ENCODE data around the gene PIK3R5. TPM values are rescaled to one million over a fixed set of nuclear protein-coding genes. Genes with fewer than 3 reads are reported as not detected.
A peak's percentile ranks its signal among the peaks of the same experiment; 100 is the strongest.

PIK3R5 gene
- total RNA-seq, 1 donor from 2014 or later: not detected

DNA sequence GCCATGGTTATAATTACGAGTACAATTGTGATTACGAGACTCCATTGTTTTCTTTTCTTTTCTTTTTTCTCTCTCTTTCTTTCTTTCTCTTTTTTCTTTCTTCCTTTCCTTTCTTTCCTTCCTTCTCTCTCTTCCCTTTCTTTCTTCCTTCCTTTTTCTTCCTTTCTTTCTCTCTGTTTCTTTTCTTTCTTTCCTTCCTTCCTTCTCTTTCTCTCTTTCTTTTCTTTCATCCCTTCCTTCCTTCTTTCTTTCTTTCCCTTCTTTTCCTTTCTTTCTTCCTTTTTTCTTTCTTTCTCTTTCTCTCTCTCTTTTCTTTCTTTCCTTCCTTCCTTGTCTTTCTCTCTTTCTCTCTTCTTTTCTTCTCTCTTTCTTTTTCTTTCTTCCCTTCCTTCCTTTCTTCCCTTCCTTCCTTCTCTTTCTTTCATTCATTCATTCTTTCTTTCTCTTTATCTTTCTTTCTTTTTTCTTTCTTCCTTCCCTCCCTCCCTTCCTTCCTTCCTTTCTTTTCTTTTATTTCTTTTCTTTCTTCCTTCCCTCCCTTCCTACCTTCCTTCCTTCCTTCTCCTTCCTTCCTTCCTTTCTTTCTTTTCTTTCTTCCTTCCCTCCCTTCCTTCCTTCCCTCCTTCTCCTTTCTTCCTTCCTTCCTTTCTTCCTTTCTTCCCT, 41.7 kb upstream of the PIK3R5 start:
- peak overlapping the region; percentile 19 for H3K4me3 Mint-ChIP-seq (ENCODE audit: unreplicated experiment)

DNA sequence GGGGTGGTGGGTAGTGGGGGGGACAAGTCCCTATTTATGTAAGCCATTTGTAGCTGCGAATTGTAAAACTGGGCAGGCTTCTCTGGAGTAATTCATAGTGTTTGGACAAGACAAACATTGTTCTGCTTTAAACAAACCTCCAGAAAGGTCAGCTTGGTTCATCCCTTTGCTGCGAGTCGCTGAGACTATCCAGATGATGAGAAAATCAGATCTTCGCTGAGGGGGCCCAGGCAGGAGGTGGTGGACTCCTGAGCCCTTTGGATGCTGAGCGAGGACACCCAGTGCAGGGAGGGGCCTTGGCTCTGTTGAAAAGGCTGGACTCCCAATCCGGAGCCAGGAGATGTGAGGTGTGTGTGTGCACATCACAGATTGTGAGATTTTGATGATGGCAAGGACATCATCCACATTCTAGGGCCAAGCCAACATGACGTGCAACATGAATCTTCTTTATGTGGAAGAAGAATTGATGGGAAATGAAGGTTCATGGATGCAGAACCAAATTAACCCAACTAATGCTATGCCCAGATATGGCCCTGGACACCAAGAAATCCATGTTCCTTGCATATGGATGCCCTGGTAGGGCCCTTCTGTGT, 40.8 kb upstream of the PIK3R5 start:
- H3K27ac Mint-ChIP-seq (ENCODE audit: unreplicated experiment): no peak overlapping the region
- DNase-seq (ENCODE audit: low spot score): no peak
- TF ChIP-seq, protein P1, sequence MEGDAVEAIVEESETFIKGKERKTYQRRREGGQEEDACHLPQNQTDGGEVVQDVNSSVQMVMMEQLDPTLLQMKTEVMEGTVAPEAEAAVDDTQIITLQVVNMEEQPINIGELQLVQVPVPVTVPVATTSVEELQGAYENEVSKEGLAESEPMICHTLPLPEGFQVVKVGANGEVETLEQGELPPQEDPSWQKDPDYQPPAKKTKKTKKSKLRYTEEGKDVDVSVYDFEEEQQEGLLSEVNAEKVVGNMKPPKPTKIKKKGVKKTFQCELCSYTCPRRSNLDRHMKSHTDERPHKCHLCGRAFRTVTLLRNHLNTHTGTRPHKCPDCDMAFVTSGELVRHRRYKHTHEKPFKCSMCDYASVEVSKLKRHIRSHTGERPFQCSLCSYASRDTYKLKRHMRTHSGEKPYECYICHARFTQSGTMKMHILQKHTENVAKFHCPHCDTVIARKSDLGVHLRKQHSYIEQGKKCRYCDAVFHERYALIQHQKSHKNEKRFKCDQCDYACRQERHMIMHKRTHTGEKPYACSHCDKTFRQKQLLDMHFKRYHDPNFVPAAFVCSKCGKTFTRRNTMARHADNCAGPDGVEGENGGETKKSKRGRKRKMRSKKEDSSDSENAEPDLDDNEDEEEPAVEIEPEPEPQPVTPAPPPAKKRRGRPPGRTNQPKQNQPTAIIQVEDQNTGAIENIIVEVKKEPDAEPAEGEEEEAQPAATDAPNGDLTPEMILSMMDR (IDR thresholded peaks at IDR 0.05): no peak
- peaks cover 4% of the 10 kb centered on the region for H3K4me1 Mint-ChIP-seq (ENCODE audit: low read depth)
- H3K36me3 Mint-ChIP-seq (ENCODE audit: low read depth): peaks cover 2% of the 10 kb centered on the region
- H3K9me3 Mint-ChIP-seq (ENCODE audit: low read depth): no peaks in the 10 kb centered on the region
- peaks cover 59% of the 10 kb centered on the region for H3K27me3 Mint-ChIP-seq (ENCODE audit: low read depth)
- no peak overlapping the region for H3K4me3 Mint-ChIP-seq (ENCODE audit: unreplicated experiment)

More for the DNA sequence above, 41.7 kb upstream of the PIK3R5 start:
- TF ChIP-seq, protein P1 (IDR thresholded peaks at IDR 0.05): no peak
- Mint-ChIP-seq H3K36me3 (ENCODE audit: low read depth) (peaks cover 2% of the 10 kb centered on the region), H3K27me3 (ENCODE audit: low read depth) (peaks cover 56% of the 10 kb centered on the region), H3K9me3 (ENCODE audit: low read depth) (no peaks in the 10 kb centered on the region), H3K4me1 (ENCODE audit: low read depth) (peaks cover 4% of the 10 kb centered on the region), H3K27ac (ENCODE audit: unreplicated experiment) (no peak overlapping the region)
- DNase-seq (ENCODE audit: low spot score): no peak

DNA sequence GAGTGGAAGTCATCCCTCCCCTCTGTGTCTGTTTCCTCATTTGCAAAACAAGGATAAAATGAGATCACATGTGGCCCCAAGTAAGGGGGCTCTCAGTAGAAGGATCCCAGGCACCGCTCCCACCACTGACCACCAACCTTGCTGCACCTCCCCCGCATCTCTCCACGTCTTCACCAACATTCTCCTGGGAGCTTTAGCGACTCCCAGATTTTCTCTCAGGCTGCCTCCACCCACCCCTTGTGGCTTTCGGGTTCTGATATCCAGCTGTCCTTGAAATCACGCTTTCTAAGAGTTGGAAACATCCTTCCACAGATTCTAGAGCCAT, 39.4 kb upstream of the PIK3R5 start:
- TF ChIP-seq, protein P1 (IDR thresholded peaks at IDR 0.05): no peak
- no peak overlapping the region for H3K27ac Mint-ChIP-seq (ENCODE audit: unreplicated experiment)
- peaks cover 49% of the 10 kb centered on the region for H3K27me3 Mint-ChIP-seq (ENCODE audit: low read depth)
- no peak overlapping the region for H3K4me3 Mint-ChIP-seq (ENCODE audit: unreplicated experiment)
- H3K9me3 Mint-ChIP-seq (ENCODE audit: low read depth): peaks cover 5% of the 10 kb centered on the region
- peaks cover 4% of the 10 kb centered on the region for H3K4me1 Mint-ChIP-seq (ENCODE audit: low read depth)
- H3K36me3 Mint-ChIP-seq (ENCODE audit: low read depth): peaks cover 2% of the 10 kb centered on the region
- no peak for DNase-seq (ENCODE audit: low spot score)

DNA sequence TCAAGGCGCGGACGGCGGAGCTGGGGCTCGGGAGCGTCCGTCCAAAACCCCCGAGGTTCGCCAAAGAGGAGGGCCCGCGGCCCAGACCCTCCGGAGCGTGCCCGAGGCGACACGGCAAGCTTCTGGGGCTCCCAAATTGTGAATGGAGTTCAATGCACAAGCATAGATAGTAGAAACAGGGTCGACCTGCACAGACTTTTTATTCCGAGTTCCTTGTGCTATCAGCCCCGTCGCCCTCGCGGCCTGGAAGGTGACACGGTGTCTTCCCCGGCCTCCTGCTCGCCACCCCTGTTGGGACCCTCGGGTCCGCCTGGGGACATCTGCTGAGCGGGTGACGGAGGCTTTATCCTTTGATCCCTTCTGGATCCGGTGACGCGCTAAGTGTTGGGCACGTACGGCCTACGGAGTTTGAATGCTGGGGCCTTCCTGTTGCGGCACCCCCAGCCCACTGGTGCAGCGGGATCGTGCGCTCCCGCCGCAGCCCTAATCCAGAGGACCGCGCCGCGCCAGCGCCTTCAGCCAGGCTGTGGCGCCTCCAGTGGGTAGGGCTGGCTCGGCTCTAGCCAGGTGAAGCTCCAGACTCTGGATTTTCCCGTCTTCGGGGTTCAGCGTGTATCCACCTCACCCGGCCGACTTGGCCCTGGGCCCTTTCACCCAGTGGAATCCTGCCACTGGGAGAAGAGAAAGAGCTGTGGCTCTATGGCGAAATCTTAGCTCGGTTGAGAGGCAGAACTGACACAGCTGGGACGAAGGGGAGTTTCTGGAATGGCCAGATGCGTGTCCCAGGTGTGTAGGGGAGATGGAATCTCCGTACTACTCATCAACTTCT, 38.8 kb upstream of the PIK3R5 start:
- Mint-ChIP-seq H3K36me3 (ENCODE audit: low read depth) (peaks cover 2% of the 10 kb centered on the region), H3K4me1 (ENCODE audit: low read depth) (peaks cover 4% of the 10 kb centered on the region), H3K27me3 (ENCODE audit: low read depth) (peaks cover 44% of the 10 kb centered on the region), H3K4me3 (ENCODE audit: unreplicated experiment) (peak overlapping the region; percentile 69), H3K9me3 (ENCODE audit: low read depth) (peaks cover 6% of the 10 kb centered on the region), H3K27ac (ENCODE audit: unreplicated experiment) (no peak overlapping the region)
- TF ChIP-seq, protein P1 (IDR thresholded peaks at IDR 0.05): no peak
- no peak for DNase-seq (ENCODE audit: low spot score)

DNA sequence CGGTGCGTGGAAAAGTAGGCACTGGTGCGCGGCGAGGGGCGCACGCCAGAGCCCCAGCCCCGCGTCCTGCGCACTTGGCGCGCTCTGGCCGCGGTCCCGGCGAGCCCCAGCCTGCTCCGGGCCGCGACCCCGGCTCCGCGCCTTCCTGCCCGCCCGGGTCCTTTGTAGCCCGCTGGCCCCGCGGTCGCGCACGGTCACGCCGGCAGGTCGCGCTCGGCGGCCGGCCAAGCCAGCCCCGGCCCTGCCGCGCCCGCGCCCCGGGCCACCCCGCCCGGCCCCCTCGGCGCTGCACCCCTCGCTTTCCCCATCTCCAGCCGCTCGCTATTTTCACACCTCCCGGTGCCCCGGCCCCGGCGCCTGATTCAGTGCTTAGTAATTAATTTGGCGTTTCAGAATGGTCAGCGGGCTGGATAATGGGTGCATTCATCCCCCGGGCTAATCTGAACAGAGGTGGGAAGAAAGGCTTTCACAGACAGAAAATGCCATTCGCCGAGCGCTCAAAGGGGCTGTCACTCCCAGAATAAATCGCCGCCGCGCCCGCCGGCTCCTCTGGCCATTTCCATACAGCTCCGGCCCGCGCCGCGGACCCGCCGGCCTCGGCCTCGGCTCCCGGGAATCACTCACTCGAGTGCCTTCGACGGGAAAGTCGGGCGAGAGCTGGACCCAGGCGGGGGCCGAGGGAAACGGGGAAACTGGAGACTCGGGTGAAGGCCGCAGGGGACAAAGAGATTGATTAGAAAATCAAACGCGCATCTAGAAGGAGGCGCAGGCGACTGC, 38.0 kb upstream of the PIK3R5 start:
- Mint-ChIP-seq H3K4me1 (ENCODE audit: low read depth) (peaks cover 4% of the 10 kb centered on the region), H3K4me3 (ENCODE audit: unreplicated experiment) (peak overlapping the region; percentile 69), H3K36me3 (ENCODE audit: low read depth) (no peaks in the 10 kb centered on the region), H3K27ac (ENCODE audit: unreplicated experiment) (no peak overlapping the region), H3K27me3 (ENCODE audit: low read depth) (peaks cover 37% of the 10 kb centered on the region), H3K9me3 (ENCODE audit: low read depth) (peaks cover 6% of the 10 kb centered on the region)
- DNase-seq (ENCODE audit: low spot score): no peak
- TF ChIP-seq, protein P1 (IDR thresholded peaks at IDR 0.05): no peak
